ENCODE data around the gene PPP6R3. TPM values are rescaled to one million over a fixed set of nuclear protein-coding genes. Genes with fewer than 3 reads are reported as not detected.

The PPP6R3 gene
- total and polyA plus RNA-seq, 11 donors = 23.2 to 93.8 (median 81.2) TPM

DNA sequence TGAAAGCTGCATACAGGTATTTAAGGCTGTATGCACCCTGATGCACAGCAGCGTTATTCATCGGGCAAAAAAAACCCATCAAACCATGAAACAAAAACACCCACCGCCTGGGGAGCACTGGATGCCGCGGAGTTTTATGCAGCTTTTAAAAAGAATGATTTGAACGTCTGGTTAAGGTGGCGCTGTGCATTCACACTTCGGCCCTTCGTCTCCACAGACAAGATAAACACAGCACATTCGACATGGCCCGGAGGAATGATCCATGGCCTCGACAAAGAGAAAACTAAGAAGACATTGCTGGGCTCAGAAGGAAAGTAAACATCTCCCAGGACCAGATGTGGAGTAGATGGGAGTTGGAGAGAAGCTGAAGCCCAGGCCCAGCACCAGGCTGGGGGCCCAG is 183.0 kb downstream of the PPP6R3 start:
- DNase-seq (no peak), ATAC-seq (no peak)
- Histone ChIP-seq H3K4me1 (no peaks in the 10 kb centered on the region), H3K4me3 (no peak overlapping the region), H3K27me3 (peaks cover 0 to 8% (median 0%) of the 10 kb centered on the region in 9 donors), H3K27ac (no peak overlapping the region), H3K9me3 (peaks cover 0 to 20% (median 9%) of the 10 kb centered on the region in 12 donors), H3K36me3 (no peaks in the 10 kb centered on the region)
- no peak for TF ChIP-seq POLR2A (IDR thresholded peaks at IDR 0.05)
- TF ChIP-seq, protein P1, sequence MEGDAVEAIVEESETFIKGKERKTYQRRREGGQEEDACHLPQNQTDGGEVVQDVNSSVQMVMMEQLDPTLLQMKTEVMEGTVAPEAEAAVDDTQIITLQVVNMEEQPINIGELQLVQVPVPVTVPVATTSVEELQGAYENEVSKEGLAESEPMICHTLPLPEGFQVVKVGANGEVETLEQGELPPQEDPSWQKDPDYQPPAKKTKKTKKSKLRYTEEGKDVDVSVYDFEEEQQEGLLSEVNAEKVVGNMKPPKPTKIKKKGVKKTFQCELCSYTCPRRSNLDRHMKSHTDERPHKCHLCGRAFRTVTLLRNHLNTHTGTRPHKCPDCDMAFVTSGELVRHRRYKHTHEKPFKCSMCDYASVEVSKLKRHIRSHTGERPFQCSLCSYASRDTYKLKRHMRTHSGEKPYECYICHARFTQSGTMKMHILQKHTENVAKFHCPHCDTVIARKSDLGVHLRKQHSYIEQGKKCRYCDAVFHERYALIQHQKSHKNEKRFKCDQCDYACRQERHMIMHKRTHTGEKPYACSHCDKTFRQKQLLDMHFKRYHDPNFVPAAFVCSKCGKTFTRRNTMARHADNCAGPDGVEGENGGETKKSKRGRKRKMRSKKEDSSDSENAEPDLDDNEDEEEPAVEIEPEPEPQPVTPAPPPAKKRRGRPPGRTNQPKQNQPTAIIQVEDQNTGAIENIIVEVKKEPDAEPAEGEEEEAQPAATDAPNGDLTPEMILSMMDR (IDR thresholded peaks at IDR 0.05) = no peak
- whole genome bisulfite sequencing, 4 donors = 40 to 50% (median 41%) methylated on average over 12 of the region's 12 CpGs
- intact Hi-C loops (cut with DNase I) = no loop called here

DNA sequence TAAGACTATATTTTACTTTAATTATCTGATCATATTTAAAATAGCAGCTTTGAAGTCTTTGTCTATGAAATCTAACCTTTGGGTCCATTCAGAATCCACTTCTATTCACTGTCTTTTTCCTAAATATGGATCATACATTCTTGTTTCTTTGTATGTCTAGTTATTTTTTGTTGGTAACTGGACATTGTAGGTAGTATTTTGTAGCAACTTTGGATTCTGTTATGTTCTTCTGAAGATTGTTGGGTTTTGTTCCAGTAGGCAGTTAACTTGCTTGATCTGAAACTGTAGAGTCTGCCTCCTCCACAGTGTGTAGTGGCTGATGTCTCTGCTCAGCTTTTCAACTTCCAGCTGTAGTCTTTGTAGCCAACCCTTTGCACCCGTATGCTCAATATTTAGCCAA is 186.3 kb downstream of the PPP6R3 start:
- H3K4me3 ChIP-seq = no peak overlapping the region
- DNase-seq = no peak
- H3K27me3 ChIP-seq = peaks cover 0 to 28% (median 7%) of the 10 kb centered on the region in 9 donors
- H3K27ac ChIP-seq = no peak overlapping the region
- H3K36me3 ChIP-seq = no peaks in the 10 kb centered on the region
- intact Hi-C loops (cut with DNase I) = no loop called here
- H3K9me3 ChIP-seq = peaks cover 0 to 20% (median 9%) of the 10 kb centered on the region in 12 donors
- ATAC-seq = no peak
- WGBS, 4 donors = 95 to 100% (median 97%) methylated on average over 1 of the region's 1 CpG
- no peak for TF ChIP-seq POLR2A (IDR thresholded peaks at IDR 0.05)
- TF ChIP-seq, protein P1 (IDR thresholded peaks at IDR 0.05) = no peak
- no peaks in the 10 kb centered on the region for H3K4me1 ChIP-seq

DNA sequence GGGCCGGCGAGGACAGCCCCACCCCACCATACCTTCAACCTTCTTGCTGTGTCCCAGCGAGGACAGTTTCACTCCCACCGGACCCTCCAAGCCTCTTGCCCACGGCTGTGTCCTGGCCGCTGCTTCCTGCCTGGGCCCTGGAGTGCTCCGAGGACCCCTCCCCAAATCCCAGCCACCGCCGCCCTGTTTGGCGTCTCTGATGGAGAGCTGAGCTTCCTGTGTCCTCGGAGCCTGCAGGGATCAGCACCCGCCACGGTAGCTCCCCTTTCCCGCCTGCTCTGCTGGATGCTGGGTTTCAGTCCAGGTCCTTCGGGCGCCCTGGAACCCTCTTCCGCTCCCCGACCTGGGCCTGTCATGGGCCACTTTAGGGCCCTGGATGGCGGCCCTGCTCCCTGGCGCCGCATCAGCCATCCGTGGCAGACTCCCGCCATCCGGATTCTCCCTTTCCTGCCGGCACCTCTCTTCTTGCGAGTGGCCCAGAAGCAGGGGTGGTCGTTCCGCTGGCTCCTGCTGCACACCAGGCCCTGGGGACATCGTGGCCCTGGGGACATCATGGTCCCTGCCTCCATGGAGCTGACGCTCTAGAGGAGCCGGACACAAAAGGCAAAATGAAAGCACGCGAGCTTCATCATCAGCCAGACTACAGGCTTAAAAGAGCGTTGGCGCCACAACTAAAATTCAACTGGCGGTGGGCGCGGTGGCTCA is 189.5 kb downstream of the PPP6R3 start:
- no peak for TF ChIP-seq POLR2A (IDR thresholded peaks at IDR 0.05)
- TF ChIP-seq, protein P1 (IDR thresholded peaks at IDR 0.05) = no peak
- 62 to 74% (median 64%) methylated on average over 35 to 38 of the region's 38 CpGs for WGBS, 4 donors
- no peak overlapping the region for H3K27ac ChIP-seq
- no peaks in the 10 kb centered on the region for H3K4me1 ChIP-seq
- no peak overlapping the region for H3K4me3 ChIP-seq
- H3K9me3 ChIP-seq = peaks cover 0 to 24% (median 9%) of the 10 kb centered on the region in 12 donors
- no peaks in the 10 kb centered on the region for H3K36me3 ChIP-seq
- ATAC-seq = no peak
- intact Hi-C loops (cut with DNase I) = no loop called here
- peaks cover 0 to 47% (median 7%) of the 10 kb centered on the region in 9 donors for H3K27me3 ChIP-seq
- no peak for DNase-seq

DNA sequence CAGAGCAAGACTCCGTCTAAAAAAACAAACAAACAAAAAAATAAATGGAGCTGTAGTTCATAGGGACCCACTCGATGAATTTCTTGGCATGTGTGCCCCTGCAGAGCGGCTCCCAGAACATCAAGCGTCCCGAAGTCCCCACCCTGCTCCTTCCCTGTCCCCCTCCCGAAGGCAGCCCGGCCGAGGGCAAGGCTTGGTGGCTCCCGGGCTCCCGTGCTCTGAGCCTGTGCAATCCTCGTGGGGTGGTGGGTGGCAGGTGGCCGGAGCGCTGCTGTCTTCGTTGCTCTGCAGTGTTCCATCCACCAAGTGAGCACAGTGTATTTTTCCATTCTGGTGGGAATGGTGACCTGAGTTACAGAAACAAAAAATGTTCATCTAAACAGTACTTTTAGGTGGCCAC is 190.2 kb downstream of the PPP6R3 start:
- WGBS, 4 donors = 86 to 89% (median 88%) methylated on average over 2 to 14 of the region's 14 CpGs
- H3K4me3 ChIP-seq = no peak overlapping the region
- H3K27me3 ChIP-seq = peaks cover 0 to 47% (median 7%) of the 10 kb centered on the region in 9 donors
- ATAC-seq (no peak), DNase-seq (no peak)
- no peaks in the 10 kb centered on the region for H3K36me3 ChIP-seq
- intact Hi-C loops (cut with DNase I) = no loop called here
- peaks cover 0 to 31% (median 11%) of the 10 kb centered on the region in 12 donors for H3K9me3 ChIP-seq
- H3K27ac ChIP-seq = no peak overlapping the region
- TF ChIP-seq POLR2A (IDR thresholded peaks at IDR 0.05) = no peak
- TF ChIP-seq, protein P1 (IDR thresholded peaks at IDR 0.05) = no peak
- no peaks in the 10 kb centered on the region for H3K4me1 ChIP-seq

Measured in heart left ventricle (tissue), 16 donors.